GM21515 (cell line): ENCODE data around the gene PPP2R2D.
"Not testable (repeated sequence)": the region's sequence is repeated elsewhere in the genome, so short reads cannot be mapped to it uniquely, and the experiment has no call there.

Source experiments
- ATAC-seq: cut with Tn5 transposase; IDR thresholded peaks from one replicate; pipeline ENCODE4 v1.9.1; 2021; ENCODE audit not compliant: unreplicated experiment

Gene PPP2R2D

DNA sequence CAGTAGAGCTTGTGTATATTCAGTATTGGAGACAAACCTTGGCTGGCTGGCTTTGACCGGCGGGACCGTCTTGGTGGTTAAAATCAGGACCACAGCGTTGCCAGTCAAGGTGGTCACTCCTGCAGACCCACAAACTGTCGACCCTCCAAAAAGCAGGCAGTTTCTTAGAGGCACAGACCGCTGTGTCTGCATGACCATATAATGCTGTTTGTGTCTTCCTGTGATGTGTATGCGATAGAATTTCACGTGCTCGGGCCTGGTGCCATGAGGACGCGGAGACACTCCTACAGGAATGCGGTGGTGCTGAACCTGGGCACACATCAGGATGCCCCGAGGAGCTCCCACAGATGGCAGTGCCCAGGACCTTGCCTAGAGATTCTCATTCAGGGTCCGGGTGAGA, 46.1 kb downstream of the PPP2R2D start:
- no peak for ATAC-seq

GRCh38 chr10:131947631-131948347, 47.0 kb downstream of the PPP2R2D start:
- no peak for ATAC-seq

GRCh38 chr10:131948501-131948900, 47.7 kb downstream of the PPP2R2D start:
- ATAC-seq: no peak

- ATAC-seq: no peak
These were observed 48.4 kb downstream of the PPP2R2D start for GRCh38 chr10:131949041-131949862.

- ATAC-seq: not testable (repeated sequence)
These were observed 49.1 kb downstream of the PPP2R2D start for GRCh38 chr10:131949908-131950307.

DNA sequence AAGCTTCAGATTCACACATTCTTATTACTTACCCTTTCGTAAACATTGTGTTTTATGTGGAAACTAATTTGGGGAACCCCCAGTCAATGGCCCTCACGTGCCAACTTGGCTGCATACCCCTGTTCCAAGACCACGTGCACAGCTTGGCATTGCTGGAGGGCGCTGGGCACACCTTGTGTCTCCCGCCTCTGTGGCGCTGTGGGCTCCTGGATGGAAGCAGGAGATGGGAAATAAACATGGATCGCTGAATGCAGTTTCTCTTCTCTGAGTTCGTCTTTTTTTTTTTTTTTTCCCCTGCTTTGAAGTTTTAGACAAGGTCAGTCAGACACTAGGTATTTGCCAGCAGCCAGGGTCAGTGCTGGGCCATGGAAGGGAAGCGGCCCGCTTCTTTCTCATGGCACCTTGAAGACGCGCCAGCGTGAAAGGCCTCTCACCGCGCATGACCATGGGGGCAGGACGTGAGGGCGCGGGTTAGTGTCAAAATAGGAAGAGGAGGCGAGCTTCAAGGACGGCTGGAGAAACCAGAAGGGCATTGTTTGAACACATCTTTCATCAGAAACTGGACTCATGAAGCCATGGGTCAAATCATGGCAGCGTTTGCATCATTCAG, 53.7 kb downstream of the PPP2R2D start:
- no peak for ATAC-seq

DNA sequence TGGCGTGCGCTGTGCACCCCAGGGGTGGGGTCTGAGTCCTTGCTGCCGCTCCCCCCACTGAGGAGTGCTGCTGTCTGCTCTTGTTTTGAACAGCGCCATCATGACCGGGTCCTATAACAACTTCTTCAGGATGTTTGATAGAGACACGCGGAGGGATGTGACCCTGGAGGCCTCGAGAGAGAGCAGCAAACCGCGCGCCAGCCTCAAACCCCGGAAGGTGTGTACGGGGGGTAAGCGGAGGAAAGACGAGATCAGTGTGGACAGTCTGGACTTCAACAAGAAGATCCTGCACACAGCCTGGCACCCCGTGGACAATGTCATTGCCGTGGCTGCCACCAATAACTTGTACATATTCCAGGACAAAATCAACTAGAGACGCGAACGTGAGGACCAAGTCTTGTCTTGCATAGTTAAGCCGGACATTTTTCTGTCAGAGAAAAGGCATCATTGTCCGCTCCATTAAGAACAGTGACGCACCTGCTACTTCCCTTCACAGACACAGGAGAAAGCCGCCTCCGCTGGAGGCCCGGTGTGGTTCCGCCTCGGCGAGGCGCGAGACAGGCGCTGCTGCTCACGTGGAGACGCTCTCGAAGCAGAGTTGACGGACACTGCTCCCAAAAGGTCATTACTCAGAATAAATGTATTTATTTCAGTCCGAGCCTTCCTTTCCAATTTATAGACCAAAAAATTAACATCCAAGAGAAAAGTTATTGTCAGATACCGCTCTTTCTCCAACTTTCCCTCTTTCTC, 55.0 kb downstream of the PPP2R2D start:
- ATAC-seq: no peak

DNA sequence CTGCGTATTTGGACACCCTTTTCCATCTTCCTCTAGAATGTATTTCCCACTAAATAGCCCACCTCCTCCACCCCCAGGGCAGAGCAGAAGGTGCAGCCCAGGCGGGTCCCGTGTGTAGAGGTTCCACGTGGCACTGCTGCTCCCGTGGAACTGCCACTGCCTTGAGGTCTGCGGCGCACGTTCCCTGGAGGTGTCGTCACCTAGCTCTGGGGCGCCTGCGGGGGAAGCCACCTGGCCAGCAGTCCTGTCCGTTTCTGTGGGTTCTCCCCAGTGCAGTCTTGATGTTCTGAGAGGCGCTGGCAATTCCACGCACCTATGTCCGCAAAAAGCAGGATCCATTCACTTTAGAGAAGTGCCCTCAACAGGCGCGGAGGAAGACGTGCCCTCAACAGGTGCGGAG, 59.0 kb downstream of the PPP2R2D start:
- ATAC-seq: no peak

- no peak for ATAC-seq
These were observed 59.8 kb downstream of the PPP2R2D start for GRCh38 chr10:131960631-131961046.

DNA sequence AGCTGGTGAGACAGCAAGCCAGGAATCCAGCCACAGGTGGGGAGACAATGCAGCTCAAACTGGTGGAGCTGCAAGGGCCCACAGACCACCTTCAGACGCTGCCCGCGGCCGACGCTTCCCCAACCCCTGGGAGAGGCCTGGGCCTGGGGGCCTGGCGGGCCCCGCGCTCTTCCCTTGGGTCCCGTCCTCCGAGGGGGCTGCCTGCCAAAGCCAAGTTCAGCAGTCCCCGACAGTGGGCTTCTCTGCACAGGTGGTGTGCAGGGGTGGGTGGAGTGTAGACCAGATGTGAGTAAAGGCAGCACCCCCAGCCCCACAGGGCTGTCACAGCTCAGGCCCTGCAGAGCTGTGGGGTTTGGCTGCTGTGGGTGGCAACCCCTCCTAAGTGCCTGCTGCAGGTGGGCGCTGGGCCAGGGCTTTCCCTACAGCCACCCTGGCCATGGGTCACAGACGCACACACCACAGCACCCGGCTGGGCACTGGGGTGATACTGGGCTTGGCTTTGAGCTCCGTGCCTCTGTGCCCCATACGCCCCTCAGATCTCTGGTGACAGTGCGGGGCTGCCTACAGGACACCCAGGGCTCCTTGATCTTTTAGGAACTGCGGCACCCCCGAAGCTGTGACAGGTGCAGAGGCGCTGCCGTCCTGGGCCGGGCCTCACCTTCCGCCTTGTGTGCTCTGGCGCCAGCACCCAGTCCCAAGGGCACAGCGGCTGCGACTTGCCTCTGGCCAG, 60.4 kb downstream of the PPP2R2D start:
- ATAC-seq: no peak

- ATAC-seq: no peak
These were observed 61.2 kb downstream of the PPP2R2D start for GRCh38 chr10:131961777-131962662.

DNA sequence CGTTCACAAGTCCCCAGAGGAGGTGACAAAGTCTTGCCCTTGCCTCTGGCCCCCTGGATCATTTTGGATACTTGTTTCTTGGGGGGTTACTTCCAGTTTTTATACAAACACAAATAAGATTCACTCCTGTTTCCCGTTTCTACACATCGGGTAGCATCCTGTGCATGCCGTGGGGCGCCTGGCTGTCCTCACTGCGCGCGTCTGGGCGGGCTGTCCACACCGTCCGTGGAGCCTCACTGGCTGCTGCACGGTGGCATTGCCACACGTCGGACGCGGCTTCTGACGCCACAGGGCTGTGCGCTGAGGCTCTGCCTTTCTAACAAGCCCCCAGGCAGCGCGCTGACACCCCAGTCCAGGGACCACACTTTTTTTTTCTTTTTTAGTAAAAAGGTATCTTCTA, 62.5 kb downstream of the PPP2R2D start:
- ATAC-seq: no peak

- ATAC-seq: no peak
These were observed 63.0 kb downstream of the PPP2R2D start for GRCh38 chr10:131963811-131964210.

DNA sequence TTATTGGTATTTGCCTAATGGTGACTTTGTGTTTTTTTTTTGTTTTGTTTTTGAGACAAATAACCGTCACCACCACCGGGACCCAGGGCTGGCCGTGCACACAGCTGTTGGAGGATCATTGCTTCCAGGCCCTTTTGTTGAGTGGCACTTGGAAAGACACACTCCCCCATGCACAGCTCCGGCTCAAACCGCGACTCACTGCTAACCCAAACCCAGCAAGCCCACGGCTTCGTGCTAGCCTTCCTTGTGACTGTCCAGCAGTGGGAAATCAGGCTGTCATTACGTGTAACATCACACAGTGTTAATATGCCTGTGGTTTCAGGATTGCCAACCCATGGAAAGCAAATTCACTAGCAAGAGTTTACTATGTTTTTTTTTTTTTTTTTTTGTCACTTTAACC, 63.5 kb downstream of the PPP2R2D start:
- ATAC-seq: no peak

DNA sequence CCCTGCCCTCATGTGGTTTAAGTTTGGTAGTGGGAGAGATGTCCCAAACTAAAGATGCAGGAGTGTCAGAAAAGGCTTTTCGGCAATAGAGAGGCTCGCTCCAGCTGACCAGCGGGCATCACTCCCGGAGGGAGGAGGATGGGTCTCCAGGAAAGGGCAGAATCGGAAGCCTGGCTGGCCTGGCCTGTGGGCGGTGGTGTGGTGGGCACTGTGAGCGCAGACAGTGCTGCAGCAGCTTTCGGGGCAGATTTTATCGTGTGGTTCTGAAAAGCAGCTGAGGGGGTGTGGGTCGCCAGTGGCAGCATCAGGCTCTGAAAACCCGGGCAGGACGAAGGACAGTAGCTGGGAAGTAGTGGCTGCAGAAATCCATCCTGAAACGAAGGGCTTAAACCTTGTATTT, 68.1 kb downstream of the PPP2R2D start:
- no peak for ATAC-seq

DNA sequence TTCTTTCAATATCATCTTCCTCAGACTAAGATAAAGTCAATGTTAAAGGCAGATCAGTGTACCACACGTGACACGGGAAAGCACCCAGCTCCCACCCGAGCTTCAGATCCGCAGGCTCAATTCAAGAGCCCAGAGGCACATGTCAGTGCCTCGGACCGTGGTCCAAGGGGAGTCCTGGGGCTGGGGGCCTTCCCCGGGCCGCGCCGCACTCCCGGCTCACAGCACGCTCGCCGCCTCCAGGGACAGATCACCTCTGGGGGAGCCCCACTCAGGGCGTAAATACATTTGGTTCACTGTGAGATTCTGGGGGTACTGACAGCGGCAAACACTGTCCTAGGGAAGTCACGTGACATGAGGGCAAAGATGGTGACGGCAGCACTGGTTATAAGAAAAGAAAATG, 70.1 kb downstream of the PPP2R2D start:
- ATAC-seq: no peak

- no peak for ATAC-seq
These were observed 70.8 kb downstream of the PPP2R2D start for GRCh38 chr10:131971591-131971990.

DNA sequence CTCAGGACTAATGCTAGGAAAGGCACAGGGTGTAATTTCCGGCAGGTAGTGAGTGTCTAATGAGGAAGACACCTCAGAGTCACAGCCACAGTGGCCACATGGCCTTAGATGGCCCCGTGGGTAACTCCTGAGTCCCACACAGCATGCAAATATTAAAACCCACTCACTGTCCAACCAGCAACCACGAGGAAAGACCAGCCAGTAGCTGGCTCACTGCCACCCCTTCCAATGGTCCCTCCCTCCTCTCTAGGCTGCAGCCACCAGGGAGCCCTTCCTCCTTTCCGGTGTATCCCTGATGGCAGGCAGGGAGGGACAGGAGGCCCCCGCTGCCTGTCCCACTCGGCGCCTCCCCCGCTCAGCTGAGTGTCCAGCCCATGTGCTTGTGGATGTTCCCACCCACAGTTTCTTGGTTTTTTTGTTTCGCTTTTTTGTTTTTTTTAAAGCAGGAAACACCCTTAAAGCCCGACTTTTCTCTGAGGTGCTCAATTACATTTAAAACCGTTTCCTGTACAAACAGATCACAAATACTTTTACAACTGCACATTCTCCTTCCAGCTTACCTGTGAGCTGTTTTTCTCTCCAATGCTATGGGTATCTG, 71.8 kb downstream of the PPP2R2D start:
- ATAC-seq: peak; percentile 55
